Measurements from ENCODE around the gene NOP56.

DNA sequence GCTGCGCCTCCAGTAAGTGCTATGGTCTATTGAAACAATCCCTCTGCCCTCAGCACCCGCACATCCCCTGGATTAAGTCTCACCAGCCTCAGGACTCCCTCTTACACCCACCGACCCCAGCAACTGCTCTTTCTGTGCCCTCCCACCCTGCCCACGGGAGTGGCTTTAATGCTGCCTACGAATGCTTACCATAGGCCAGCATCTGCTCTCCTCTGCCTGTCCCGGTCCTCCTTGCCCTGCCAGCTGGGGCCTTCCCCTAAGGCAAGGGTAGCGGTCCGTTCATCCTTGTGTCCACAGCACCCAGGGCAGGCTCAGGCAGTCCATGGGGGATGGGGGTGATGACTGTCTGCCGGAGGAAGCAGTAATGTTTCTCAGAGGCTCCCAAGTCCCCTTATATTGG is 44.2 kb downstream of the NOP56 start:
- TF ChIP-seq KDM1A (IDR thresholded peaks at IDR 0.05) (no peak), TBL1XR1 (IDR thresholded peaks at IDR 0.05; ENCODE audit: low read length in 2 of 2) (no peak), GABPA (tag; conservative IDR thresholded peaks at IDR 0.05; ENCODE audit: low read depth) (no peak), CC2D1A (IDR thresholded peaks at IDR 0.05) (no peak), XRCC3 (IDR thresholded peaks at IDR 0.05) (no peak), RBM25 (IDR thresholded peaks at IDR 0.05; ENCODE audit: low read depth, low read length, severe bottlenecking) (no peak), POLR2A (conservative IDR thresholded peaks at IDR 0.05) (no peak), EP300 (IDR thresholded peaks at IDR 0.05; ENCODE audit: low read length) (no peak), ZNF197 (CRISPR knock-in tag; IDR thresholded peaks at IDR 0.05; ENCODE audit: low read depth) (no peak)
- TF ChIP-seq, protein P1, sequence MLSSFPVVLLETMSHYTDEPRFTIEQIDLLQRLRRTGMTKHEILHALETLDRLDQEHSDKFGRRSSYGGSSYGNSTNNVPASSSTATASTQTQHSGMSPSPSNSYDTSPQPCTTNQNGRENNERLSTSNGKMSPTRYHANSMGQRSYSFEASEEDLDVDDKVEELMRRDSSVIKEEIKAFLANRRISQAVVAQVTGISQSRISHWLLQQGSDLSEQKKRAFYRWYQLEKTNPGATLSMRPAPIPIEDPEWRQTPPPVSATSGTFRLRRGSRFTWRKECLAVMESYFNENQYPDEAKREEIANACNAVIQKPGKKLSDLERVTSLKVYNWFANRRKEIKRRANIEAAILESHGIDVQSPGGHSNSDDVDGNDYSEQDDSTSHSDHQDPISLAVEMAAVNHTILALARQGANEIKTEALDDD (IDR thresholded peaks at IDR 0.05) = no peak
- TF ChIP-seq, protein P2, sequence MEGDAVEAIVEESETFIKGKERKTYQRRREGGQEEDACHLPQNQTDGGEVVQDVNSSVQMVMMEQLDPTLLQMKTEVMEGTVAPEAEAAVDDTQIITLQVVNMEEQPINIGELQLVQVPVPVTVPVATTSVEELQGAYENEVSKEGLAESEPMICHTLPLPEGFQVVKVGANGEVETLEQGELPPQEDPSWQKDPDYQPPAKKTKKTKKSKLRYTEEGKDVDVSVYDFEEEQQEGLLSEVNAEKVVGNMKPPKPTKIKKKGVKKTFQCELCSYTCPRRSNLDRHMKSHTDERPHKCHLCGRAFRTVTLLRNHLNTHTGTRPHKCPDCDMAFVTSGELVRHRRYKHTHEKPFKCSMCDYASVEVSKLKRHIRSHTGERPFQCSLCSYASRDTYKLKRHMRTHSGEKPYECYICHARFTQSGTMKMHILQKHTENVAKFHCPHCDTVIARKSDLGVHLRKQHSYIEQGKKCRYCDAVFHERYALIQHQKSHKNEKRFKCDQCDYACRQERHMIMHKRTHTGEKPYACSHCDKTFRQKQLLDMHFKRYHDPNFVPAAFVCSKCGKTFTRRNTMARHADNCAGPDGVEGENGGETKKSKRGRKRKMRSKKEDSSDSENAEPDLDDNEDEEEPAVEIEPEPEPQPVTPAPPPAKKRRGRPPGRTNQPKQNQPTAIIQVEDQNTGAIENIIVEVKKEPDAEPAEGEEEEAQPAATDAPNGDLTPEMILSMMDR (IDR thresholded peaks at IDR 0.05 in 2 of 3, conservative IDR thresholded peaks at IDR 0.05 in 1 of 3; ENCODE audit: insufficient read depth in 2 of 3, low read depth in 1 of 3, low read length in 3 of 3) = no peak
- TF ChIP-seq, protein P3, sequence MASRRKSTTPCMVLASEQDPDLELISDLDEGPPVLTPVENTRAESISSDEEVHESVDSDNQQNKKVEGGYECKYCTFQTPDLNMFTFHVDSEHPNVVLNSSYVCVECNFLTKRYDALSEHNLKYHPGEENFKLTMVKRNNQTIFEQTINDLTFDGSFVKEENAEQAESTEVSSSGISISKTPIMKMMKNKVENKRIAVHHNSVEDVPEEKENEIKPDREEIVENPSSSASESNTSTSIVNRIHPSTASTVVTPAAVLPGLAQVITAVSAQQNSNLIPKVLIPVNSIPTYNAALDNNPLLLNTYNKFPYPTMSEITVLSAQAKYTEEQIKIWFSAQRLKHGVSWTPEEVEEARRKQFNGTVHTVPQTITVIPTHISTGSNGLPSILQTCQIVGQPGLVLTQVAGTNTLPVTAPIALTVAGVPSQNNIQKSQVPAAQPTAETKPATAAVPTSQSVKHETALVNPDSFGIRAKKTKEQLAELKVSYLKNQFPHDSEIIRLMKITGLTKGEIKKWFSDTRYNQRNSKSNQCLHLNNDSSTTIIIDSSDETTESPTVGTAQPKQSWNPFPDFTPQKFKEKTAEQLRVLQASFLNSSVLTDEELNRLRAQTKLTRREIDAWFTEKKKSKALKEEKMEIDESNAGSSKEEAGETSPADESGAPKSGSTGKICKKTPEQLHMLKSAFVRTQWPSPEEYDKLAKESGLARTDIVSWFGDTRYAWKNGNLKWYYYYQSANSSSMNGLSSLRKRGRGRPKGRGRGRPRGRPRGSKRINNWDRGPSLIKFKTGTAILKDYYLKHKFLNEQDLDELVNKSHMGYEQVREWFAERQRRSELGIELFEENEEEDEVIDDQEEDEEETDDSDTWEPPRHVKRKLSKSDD (conservative IDR thresholded peaks at IDR 0.05; ENCODE audit: low read length) = no peak
- TF ChIP-seq, protein P4, sequence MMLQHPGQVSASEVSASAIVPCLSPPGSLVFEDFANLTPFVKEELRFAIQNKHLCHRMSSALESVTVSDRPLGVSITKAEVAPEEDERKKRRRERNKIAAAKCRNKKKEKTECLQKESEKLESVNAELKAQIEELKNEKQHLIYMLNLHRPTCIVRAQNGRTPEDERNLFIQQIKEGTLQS (IDR thresholded peaks at IDR 0.05) = no peak
- TF ChIP-seq, protein P4 (CRISPR knock-in tag; conservative IDR thresholded peaks at IDR 0.05) = no peak

Measured in K562 (cell line).